GM12878 (cell line): ENCODE measurements around the gene ANKRD16.

ENCODE experiments used
- POLR2AphosphoS5 ChIP-seq: IDR thresholded peaks from 2 replicates; pipeline ENCODE4 v1.6.1; 2011; ENCODE audit warnings: mild to moderate bottlenecking, low read length, inconsistent platforms
- RCOR1 ChIP-seq: conservative IDR thresholded peaks from 2 replicates; pipeline ENCODE4 v1.6.1; 2012; ENCODE audit warnings: low read depth, low read length, improper control_type of control experiment
- TCF12 ChIP-seq: IDR thresholded peaks from 2 replicates; pipeline ENCODE4 v1.6.1; 2011; ENCODE audit warnings: low read depth, mild to moderate bottlenecking, low read length
- TF ChIP-seq, protein P1 (sequence below), 3 experiments: IDR thresholded peaks in 2 of 3; conservative IDR thresholded peaks in 1 of 3; 2 replicates each; pipeline ENCODE4 v1.5.1; 2011; ENCODE audit warnings: low read depth in 3 of 3, low read length in 3 of 3, mild to moderate bottlenecking in 3 of 3, control low read depth in 2 of 3, moderate library complexity in 2 of 3, inconsistent platforms in 1 of 3, mixed read lengths in 1 of 3; ENCODE audit not compliant: control insufficient read depth in 2 of 3, insufficient read depth in 1 of 3; ENCODE audit errors: extremely low read depth in 1 of 3

GRCh38 chr10:5871596-5871995 lies 18.1 kb downstream of the ANKRD16 start:
- TF ChIP-seq RCOR1 (no peak), POLR2AphosphoS5 (no peak), TCF12 (no peak)
- TF ChIP-seq, protein P1, sequence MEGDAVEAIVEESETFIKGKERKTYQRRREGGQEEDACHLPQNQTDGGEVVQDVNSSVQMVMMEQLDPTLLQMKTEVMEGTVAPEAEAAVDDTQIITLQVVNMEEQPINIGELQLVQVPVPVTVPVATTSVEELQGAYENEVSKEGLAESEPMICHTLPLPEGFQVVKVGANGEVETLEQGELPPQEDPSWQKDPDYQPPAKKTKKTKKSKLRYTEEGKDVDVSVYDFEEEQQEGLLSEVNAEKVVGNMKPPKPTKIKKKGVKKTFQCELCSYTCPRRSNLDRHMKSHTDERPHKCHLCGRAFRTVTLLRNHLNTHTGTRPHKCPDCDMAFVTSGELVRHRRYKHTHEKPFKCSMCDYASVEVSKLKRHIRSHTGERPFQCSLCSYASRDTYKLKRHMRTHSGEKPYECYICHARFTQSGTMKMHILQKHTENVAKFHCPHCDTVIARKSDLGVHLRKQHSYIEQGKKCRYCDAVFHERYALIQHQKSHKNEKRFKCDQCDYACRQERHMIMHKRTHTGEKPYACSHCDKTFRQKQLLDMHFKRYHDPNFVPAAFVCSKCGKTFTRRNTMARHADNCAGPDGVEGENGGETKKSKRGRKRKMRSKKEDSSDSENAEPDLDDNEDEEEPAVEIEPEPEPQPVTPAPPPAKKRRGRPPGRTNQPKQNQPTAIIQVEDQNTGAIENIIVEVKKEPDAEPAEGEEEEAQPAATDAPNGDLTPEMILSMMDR (IDR thresholded peaks at IDR 0.05 in 2 of 3, conservative IDR thresholded peaks at IDR 0.05 in 1 of 3; ENCODE audit: control insufficient read depth in 2 of 3, extremely low read depth in 1 of 3, insufficient read depth in 1 of 3, low read depth in 3 of 3, low read length in 3 of 3) = no peak
